ENCODE measurements around the gene CD226.

Gene CD226

GRCh38 chr18:69898241-69898861 lies 49.3 kb downstream of the CD226 start:
- Histone ChIP-seq H3K9ac (no peak overlapping the region), H2AFZ (peak overlapping the region; percentile 21), H3K9me3 (ENCODE audit: control insufficient read depth, low read length) (no peaks in the 10 kb centered on the region), H3K27me3 (ENCODE audit: control insufficient read depth, insufficient read depth, low read length) (no peaks in the 10 kb centered on the region), H3K79me2 (no peaks in the 10 kb centered on the region), H3K4me1 (peaks cover 6% of the 10 kb centered on the region), H3K4me2 (ENCODE audit: low read length) (no peak overlapping the region), H3K4me3 (ENCODE audit: low read depth, low read length) (no peak overlapping the region), H3K27ac (no peak overlapping the region), H3K36me3 (ENCODE audit: control insufficient read depth, insufficient read depth, low read length) (no peaks in the 10 kb centered on the region)
- no peak for TF ChIP-seq CTCF (IDR thresholded peaks at IDR 0.05)

DNA sequence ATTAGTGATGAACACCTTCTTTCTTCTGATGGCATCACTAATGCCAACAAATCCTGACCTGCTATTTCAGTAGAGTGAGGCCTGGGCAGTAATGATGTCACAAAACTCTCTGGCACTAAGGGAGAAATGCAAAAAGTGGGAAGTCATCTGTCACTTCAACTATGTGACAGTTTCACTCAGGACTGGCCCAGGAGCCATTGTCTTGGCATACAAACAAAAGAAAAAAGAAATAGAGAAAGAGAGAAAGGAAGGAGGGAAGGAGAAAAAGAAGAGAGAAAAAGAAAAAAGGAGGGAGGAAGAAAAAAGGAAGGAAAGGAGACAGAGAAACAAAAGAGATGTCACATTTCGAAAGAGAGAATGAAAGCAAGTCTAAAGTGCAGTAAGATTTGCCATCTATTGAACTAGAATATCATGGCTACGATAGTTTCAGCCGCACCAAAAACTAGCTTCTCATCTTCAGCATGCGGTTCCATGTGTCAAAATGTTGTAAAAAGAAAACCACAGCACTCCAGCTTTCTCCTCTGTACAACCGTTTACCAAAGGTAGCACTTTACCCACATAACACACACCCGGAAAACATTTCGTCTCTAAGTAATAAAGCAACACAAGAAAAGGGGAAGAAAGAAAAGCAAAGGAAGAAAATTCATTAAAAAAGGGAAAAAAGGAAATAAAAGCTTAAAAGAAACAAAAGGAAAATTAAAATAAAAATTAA lies 50.1 kb downstream of the CD226 start:
- Histone ChIP-seq H3K4me3 (ENCODE audit: low read depth, low read length) (no peak overlapping the region), H3K9ac (no peak overlapping the region), H3K27me3 (ENCODE audit: control insufficient read depth, insufficient read depth, low read length) (no peaks in the 10 kb centered on the region), H3K4me1 (no peaks in the 10 kb centered on the region), H3K36me3 (ENCODE audit: control insufficient read depth, insufficient read depth, low read length) (no peaks in the 10 kb centered on the region), H3K4me2 (ENCODE audit: low read length) (no peak overlapping the region), H3K27ac (no peak overlapping the region), H3K79me2 (no peaks in the 10 kb centered on the region), H3K9me3 (ENCODE audit: control insufficient read depth, low read length) (no peaks in the 10 kb centered on the region), H2AFZ (no peak overlapping the region)
- no peak for TF ChIP-seq CTCF (IDR thresholded peaks at IDR 0.05)

DNA sequence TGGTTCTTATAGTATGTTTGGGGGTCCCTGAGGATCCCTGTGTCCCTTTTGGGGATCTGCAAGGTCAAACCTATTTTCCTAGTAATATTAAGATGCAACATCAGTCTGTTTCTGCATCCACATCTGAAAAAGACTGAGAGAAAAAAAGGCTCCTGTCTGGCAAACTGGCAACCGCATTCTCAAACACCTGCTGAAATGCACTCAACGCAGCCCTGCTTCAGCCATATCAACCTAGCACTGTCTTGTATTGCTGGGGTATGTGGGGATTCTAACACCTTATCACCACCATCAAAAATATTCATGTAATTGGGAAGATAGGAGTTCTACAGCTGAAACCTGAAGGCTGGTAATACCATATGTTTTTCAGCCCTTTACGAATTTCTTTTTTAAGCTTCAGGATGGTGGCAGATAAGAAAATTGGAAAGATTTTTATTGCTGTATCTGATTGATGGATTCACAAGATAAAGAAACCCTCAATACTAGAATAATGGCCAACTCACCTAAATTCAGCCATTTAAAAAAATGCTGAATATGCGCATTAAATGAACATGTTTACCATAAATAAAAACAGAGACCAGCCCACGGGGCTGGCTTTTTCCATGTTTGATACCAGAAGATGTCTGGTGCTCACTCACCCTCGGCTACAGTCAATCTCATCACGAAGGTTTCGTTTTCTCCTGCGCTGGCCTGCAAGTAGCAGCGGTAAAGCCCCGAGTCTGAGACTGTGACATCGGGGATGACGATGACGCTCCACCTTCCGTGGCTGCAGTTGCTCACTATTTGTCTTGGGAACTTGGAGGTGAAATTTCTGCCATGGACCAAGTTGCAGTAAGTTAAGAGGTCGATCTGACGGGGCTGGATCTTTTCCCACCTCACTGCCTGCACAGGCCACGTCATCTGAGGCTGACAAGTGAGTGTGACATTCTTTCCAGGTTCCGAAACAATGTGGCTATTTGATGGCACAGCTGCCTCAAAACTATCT lies 52.3 kb downstream of the CD226 start:
- Histone ChIP-seq H3K9me3 (ENCODE audit: control insufficient read depth, low read length) (no peaks in the 10 kb centered on the region), H3K79me2 (no peaks in the 10 kb centered on the region), H3K4me1 (no peaks in the 10 kb centered on the region), H3K4me2 (ENCODE audit: low read length) (no peak overlapping the region), H2AFZ (no peak overlapping the region), H3K27ac (no peak overlapping the region), H3K36me3 (ENCODE audit: control insufficient read depth, insufficient read depth, low read length) (no peaks in the 10 kb centered on the region), H3K27me3 (ENCODE audit: control insufficient read depth, insufficient read depth, low read length) (no peaks in the 10 kb centered on the region), H3K4me3 (ENCODE audit: low read depth, low read length) (no peak overlapping the region), H3K9ac (no peak overlapping the region)
- TF ChIP-seq CTCF (IDR thresholded peaks at IDR 0.05), result no peak

- TF ChIP-seq CTCF (IDR thresholded peaks at IDR 0.05), result no peak
Observed at GRCh38 chr18:69894467-69894866, 53.2 kb downstream of the CD226 start.

More at GRCh38 chr18:69894467-69894866, 53.2 kb downstream of the CD226 start:
- Histone ChIP-seq H3K4me3 (ENCODE audit: low read depth, low read length) (no peak overlapping the region), H3K27me3 (ENCODE audit: control insufficient read depth, insufficient read depth, low read length) (no peaks in the 10 kb centered on the region), H3K36me3 (ENCODE audit: control insufficient read depth, insufficient read depth, low read length) (no peaks in the 10 kb centered on the region), H3K9ac (no peak overlapping the region), H2AFZ (no peak overlapping the region), H3K4me1 (no peaks in the 10 kb centered on the region), H3K27ac (no peak overlapping the region), H3K79me2 (no peaks in the 10 kb centered on the region), H3K4me2 (ENCODE audit: low read length) (no peak overlapping the region), H3K9me3 (ENCODE audit: control insufficient read depth, low read length) (no peaks in the 10 kb centered on the region)
